ENCODE measurements around the gene SSB.

Gene SSB

DNA sequence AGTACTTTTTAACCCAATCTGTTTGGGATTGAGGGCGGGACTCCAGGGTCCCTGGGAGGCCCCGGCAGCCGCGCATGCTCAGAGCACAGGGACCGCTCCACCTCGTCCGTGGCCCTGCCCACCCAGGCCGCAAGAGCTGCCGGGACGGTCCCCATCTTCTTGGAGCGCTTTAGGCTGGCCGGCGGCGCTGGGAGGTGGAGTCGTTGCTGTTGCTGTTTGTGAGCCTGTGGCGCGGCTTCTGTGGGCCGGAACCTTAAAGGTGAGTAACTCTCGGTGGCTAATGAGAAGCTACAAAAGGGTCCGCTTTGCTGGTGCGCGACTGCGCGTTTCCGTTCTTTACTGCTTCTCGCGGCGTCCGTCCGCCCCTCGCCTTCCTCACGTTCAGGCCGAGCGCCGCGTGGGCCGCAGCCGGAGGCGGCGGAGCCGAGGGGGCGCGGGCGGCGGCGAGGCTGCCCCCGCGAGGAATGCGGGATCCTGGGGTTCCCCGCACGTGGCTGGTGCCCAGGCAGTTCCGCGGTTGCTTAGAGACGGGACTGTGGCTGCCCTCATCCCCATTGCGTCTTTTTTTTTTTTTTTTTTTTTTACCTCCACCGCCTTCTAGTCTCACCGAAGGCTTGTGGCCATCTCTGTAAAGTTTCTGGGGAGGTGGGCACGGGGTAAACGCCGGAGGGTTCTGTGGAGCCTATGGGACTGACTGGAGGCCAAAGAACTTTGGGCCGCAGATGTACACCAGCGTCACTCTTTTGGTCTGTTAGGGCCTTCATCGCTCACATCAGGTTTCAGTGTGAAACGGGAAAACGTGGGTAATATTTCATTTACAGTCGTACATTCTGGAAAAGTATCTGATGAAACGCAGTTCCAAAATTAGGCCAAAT lies at the start of gene SSB:
TSS of gene SSB (plus strand) at position 154 of the 875 bp plus-strand sequence. CDS start 2,090 bp downstream, outside the sequence.
- H3K27me3 ChIP-seq (replicated peaks), result no peaks in the 10 kb centered on the region
- peak within 1 kb of the TSS; percentile 81 for H3K4me3 ChIP-seq (ENCODE audit: low read depth, low read length)
- in situ Hi-C loops (cut with HindIII; ENCODE audit: low pct_ligation_motif_present, low sequenced_read_pairs), result no loop called here
- peak within 1 kb of the TSS; percentile 72 for H3K27ac ChIP-seq
- DNase-seq, result peak; percentile 85
- TF ChIP-seq, protein P1, sequence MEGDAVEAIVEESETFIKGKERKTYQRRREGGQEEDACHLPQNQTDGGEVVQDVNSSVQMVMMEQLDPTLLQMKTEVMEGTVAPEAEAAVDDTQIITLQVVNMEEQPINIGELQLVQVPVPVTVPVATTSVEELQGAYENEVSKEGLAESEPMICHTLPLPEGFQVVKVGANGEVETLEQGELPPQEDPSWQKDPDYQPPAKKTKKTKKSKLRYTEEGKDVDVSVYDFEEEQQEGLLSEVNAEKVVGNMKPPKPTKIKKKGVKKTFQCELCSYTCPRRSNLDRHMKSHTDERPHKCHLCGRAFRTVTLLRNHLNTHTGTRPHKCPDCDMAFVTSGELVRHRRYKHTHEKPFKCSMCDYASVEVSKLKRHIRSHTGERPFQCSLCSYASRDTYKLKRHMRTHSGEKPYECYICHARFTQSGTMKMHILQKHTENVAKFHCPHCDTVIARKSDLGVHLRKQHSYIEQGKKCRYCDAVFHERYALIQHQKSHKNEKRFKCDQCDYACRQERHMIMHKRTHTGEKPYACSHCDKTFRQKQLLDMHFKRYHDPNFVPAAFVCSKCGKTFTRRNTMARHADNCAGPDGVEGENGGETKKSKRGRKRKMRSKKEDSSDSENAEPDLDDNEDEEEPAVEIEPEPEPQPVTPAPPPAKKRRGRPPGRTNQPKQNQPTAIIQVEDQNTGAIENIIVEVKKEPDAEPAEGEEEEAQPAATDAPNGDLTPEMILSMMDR (IDR thresholded peaks at IDR 0.05; ENCODE audit: low read depth, low read length, missing control alignments), result no peak
- H3K36me3 ChIP-seq (replicated peaks), result peaks cover 13% of the 10 kb centered on the region

DNA sequence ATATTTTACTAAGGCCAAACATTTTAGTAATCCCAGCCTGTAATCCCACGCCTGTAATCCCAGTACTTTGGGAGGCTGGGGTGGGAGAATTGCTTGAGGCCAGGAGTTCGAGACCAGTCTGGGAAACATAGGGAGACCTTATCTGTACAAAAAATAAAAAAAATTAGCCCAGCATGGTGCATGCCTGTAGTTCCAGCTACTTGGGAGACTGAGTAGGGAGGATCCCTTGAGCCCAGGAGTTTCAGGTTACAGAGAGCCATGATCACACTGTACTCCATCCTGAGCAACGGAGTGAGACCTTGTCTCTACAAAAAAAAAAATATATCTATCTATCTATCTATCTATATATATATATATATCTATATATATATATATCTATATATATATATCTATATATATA lies 45.9 kb upstream of the SSB start:
- no peaks in the 10 kb centered on the region for H3K36me3 ChIP-seq (replicated peaks)
- H3K27ac ChIP-seq, result no peak overlapping the region
- TF ChIP-seq, protein P1 (IDR thresholded peaks at IDR 0.05; ENCODE audit: low read depth, low read length, missing control alignments), result no peak
- DNase-seq, result no peak
- in situ Hi-C loops (cut with HindIII; ENCODE audit: low pct_ligation_motif_present, low sequenced_read_pairs), result no loop called here
- H3K4me3 ChIP-seq (ENCODE audit: low read depth, low read length), result no peak overlapping the region
- no peaks in the 10 kb centered on the region for H3K27me3 ChIP-seq (replicated peaks)

DNA sequence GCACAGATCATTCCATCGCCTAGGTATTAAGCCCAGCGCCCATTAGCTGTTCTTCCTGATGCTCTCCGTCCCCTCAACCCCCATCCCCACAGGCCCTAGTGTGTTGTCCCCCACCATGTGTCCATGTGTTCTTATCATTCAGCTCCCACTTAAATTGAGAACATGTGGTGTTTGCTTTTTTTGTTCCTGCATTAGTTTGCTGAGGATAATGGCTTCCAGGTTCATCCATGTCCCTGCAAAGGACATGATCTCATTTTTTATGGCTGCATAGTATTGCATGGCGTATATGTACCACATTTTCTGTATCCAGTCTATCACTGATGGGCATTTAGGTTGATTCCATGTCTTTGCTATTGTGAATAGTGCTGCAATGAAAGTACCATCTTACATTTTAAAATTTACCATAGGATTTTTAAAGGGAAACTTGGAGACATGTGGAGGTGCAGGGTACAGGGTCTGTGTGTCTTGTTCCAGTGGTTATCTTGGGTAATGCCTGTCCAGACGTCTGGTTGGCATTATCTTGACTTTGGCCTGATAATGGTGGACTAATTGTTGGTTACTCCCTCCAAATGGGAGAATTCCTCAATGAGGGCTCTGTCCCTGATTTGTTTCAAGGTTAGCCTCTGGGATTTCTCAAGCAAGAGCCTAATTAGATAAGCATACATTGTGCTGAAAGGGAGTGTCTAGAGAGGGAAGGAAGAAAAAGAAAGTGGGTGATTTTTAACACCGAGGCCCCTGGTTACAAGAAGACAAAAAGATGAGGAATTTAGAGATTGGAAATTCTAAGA lies 43.4 kb upstream of the SSB start:
- in situ Hi-C loops (cut with HindIII; ENCODE audit: low pct_ligation_motif_present, low sequenced_read_pairs), result no loop called here
- no peak overlapping the region for H3K4me3 ChIP-seq (ENCODE audit: low read depth, low read length)
- TF ChIP-seq, protein P1 (IDR thresholded peaks at IDR 0.05; ENCODE audit: low read depth, low read length, missing control alignments), result no peak
- no peaks in the 10 kb centered on the region for H3K27me3 ChIP-seq (replicated peaks)
- H3K27ac ChIP-seq, result no peak overlapping the region
- H3K36me3 ChIP-seq (replicated peaks), result no peaks in the 10 kb centered on the region
- DNase-seq, result no peak

DNA sequence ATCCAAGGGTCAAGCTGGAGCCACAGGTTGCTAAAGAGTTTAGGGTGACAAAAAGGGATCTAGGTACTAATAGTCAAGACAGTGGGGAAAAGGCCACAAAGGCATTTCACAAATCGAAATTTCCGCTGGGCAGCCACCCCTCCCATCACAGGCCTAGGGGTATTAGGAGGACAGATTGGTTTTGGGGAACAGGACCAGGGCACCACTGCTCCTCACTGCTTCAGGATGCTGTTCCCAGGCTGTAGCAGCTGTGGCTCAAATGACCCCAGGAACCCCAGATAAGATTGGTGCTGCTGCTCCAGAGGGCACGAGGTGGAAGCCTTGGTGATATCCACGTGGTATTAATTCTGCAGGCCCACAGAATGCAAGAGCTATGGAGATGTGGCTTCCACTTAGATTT lies 42.3 kb upstream of the SSB start:
- H3K27me3 ChIP-seq (replicated peaks), result no peaks in the 10 kb centered on the region

DNA sequence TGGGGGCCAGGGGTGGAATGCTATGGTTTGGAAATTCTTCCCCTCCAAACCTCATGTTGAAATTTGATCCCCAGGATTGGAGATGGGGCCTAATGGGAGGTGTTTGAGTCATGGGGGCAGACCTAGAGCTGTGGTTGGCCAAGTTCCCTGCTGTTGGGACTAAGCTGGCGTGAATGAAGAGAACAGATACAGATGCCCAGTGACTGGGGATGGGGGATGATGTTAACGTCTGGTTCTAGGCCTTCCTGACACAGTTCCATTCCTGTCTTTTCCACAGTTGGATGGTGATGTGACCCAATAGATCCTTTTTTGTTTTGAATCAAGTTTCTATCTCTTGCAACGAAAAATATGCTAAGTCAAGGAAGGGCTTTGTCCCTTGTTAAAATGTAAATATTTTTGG lies 41.3 kb upstream of the SSB start:
- TF ChIP-seq, protein P1 (IDR thresholded peaks at IDR 0.05; ENCODE audit: low read depth, low read length, missing control alignments), result no peak
- in situ Hi-C loops (cut with HindIII; ENCODE audit: low pct_ligation_motif_present, low sequenced_read_pairs), result no loop called here
- no peak for DNase-seq
- H3K4me3 ChIP-seq (ENCODE audit: low read depth, low read length), result no peak overlapping the region
- H3K27ac ChIP-seq, result no peak overlapping the region
- no peaks in the 10 kb centered on the region for H3K27me3 ChIP-seq (replicated peaks)
- no peaks in the 10 kb centered on the region for H3K36me3 ChIP-seq (replicated peaks)

More for the DNA sequence above, 42.3 kb upstream of the SSB start:
- H3K4me3 ChIP-seq (ENCODE audit: low read depth, low read length), result no peak overlapping the region
- in situ Hi-C loops (cut with HindIII; ENCODE audit: low pct_ligation_motif_present, low sequenced_read_pairs), result no loop called here
- TF ChIP-seq, protein P1 (IDR thresholded peaks at IDR 0.05; ENCODE audit: low read depth, low read length, missing control alignments), result no peak
- H3K36me3 ChIP-seq (replicated peaks), result no peaks in the 10 kb centered on the region
- no peak for DNase-seq
- H3K27ac ChIP-seq, result no peak overlapping the region

All from brain microvascular endothelial cell (primary cell).